ENCODE measurements around the gene TENM4. TPM values are rescaled to one million over a fixed set of nuclear protein-coding genes. Genes with fewer than 3 reads are reported as not detected.
A peak's percentile ranks its signal among the peaks of the same experiment; 100 is the strongest.

The TENM4 gene
- polyA plus RNA-seq, 1 of the 3 experiments (the other 2 are of a cell fraction), result 16.7 TPM

- H2AFZ ChIP-seq (ENCODE audit: low read depth), result no peak overlapping the region
- H3K27ac ChIP-seq (ENCODE audit: low read depth in 2 of 2, low read length in 1 of 2), result peak overlapping the region in 1 of 2 experiments; percentile 9; a peak in 1 of 4 replicates
- no peaks in the 10 kb centered on the region for H3K36me3 ChIP-seq (replicated peaks in 1 of 2; ENCODE audit: control insufficient read depth in 1 of 2, insufficient read depth in 2 of 2, low read length in 1 of 2)
- no peaks in the 10 kb centered on the region for H3K27me3 ChIP-seq (ENCODE audit: insufficient read depth)
- no peak for TF ChIP-seq RAD21 (IDR thresholded peaks at IDR 0.05; ENCODE audit: low read length)
- TF ChIP-seq USF1 (IDR thresholded peaks at IDR 0.05; ENCODE audit: borderline replicate concordance, low read depth), result no peak
- TF ChIP-seq POLR2AphosphoS5 (IDR thresholded peaks at IDR 0.05; ENCODE audit: low read depth, low read length), result no peak
- no peak for TF ChIP-seq REST (IDR thresholded peaks at IDR 0.05; ENCODE audit: low read depth, low read length)
- no peak for TF ChIP-seq USF2 (IDR thresholded peaks at IDR 0.05; ENCODE audit: borderline replicate concordance, low read depth, low read length)
- no peak for TF ChIP-seq PBX3 (IDR thresholded peaks at IDR 0.05)
- TF ChIP-seq ELF1 (IDR thresholded peaks at IDR 0.05), result no peak
- no peak for TF ChIP-seq RFX5 (IDR thresholded peaks at IDR 0.05; ENCODE audit: low read length)
- TF ChIP-seq CTCF (IDR thresholded peaks at IDR 0.05), result no peak
- no peak for TF ChIP-seq NRF1 (IDR thresholded peaks at IDR 0.05; ENCODE audit: low read depth, low read length)
- no peak for TF ChIP-seq IRF3 (IDR thresholded peaks at IDR 0.05; ENCODE audit: low read depth, low read length)
- no peak for TF ChIP-seq RCOR1 (IDR thresholded peaks at IDR 0.05; ENCODE audit: low read length)
- no peak for TF ChIP-seq TEAD4 (IDR thresholded peaks at IDR 0.05; ENCODE audit: borderline replicate concordance, insufficient read depth)
- no peak for TF ChIP-seq FOXJ3 (CRISPR knock-in tag; IDR thresholded peaks at IDR 0.05)
- no peak for TF ChIP-seq MAX (IDR thresholded peaks at IDR 0.05; ENCODE audit: low read depth)
- no peak for TF ChIP-seq EP300 (IDR thresholded peaks at IDR 0.05; ENCODE audit: borderline replicate concordance in 1 of 2, low read depth in 1 of 2, low read length in 1 of 2)
- TF ChIP-seq JUND (IDR thresholded peaks at IDR 0.05), result no peak
- no peak for TF ChIP-seq FOXM1 (IDR thresholded peaks at IDR 0.05; ENCODE audit: low read depth)
- no peaks in the 10 kb centered on the region for H3K79me2 ChIP-seq (ENCODE audit: insufficient read depth)
- H3K4me1 ChIP-seq (ENCODE audit: control insufficient read depth in 1 of 2, insufficient read depth in 2 of 2, low read depth in 1 of 2, low read length in 1 of 2), result peaks cover 0 to 70% of the 10 kb centered on the region in 2 experiments; a peak in 3 of 4 replicates
- POLR2A ChIA-PET, result no interaction called here
- H3K9me3 ChIP-seq, result no peaks in the 10 kb centered on the region
- H3K9ac ChIP-seq, result no peak overlapping the region
- no peaks in the 10 kb centered on the region for H4K20me1 ChIP-seq (ENCODE audit: insufficient read depth)
- WGBS (ENCODE audit: low lambda C conversion rate), result 82% methylated on average over 4 of the region's 4 CpGs
- no peaks in the 10 kb centered on the region for H3F3A ChIP-seq (replicated peaks; ENCODE audit: insufficient read depth)
- H3K9me2 ChIP-seq, result no peaks in the 10 kb centered on the region
- H3K4me2 ChIP-seq, result no peak overlapping the region
- H3K4me3 ChIP-seq (ENCODE audit: low read depth in 2 of 2, low read length in 1 of 2), result no peak overlapping the region
- CTCF ChIA-PET, result interaction anchor here (1.1 to 2.6 kb wide), 5 partner anchors 14 to 425 kb away, joined by 4 to 11 read pairs (median 6); no protein-coding TSS in a partner anchor
- DNase-seq, result no peak
These were observed 370.3 kb downstream of the TENM4 start for GRCh38 chr11:79070518-79070917.

Data from SK-N-SH (cell line).